HEK293 (cell line): ENCODE results near the gene ITPR3.

ENCODE experiments used
- CTCF ChIA-PET: fragments of 350-600 bp; formaldehyde crosslinking; extraction: SDS; loops from one replicate; lab custom pipeline; 2021; ENCODE audit warnings: antibody characterized with exemption; lab: Yijun Ruan, JAX
- POLR2A ChIA-PET: fragments of 300-600 bp; formaldehyde crosslinking; extraction: SDS; loops from one replicate; lab custom pipeline; 2020; ENCODE audit warnings: antibody characterized with exemption, inconsistent platforms; lab: Yijun Ruan, JAX
- H3K27ac ChIP-seq: fragments of 200-500 bp; sonication (Bioruptor generic); 2 replicates; pipeline ENCODE4 v1.5.1; 2014; ENCODE audit warnings: low read depth, low read length, control low read depth, inconsistent platforms; ENCODE audit errors: extremely low read depth
- H3K36me3 ChIP-seq, 2 experiments: fragments of 200-500 bp in 1 of 2; sonication (Bioruptor generic) in 1 of 2; 1 replicate in 1 of 2; 2 replicates in 1 of 2; pipeline ENCODE4 v1.5.1; 2014 to 2017; ENCODE audit warnings: inconsistent platforms in 2 of 2, low read length in 2 of 2; ENCODE audit not compliant: control insufficient read depth in 2 of 2, insufficient read depth in 1 of 2
- H3K4me1 ChIP-seq: fragments of 200-500 bp; sonication (Bioruptor generic); 2 replicates; pipeline ENCODE4 v1.5.1; 2014; ENCODE audit warnings: mild to moderate bottlenecking, low read length, inconsistent platforms; ENCODE audit not compliant: control insufficient read depth, insufficient read depth
- H3K4me3 ChIP-seq: 2 replicates; pipeline ENCODE4 v1.5.1; 2011; ENCODE audit warnings: low read depth, mild to moderate bottlenecking, control low read depth, low read length, moderate library complexity
- H3K9me3 ChIP-seq: fragments of 200-500 bp; sonication (Bioruptor generic); 2 replicates; pipeline ENCODE4 v1.5.1; 2014; ENCODE audit warnings: low read depth, low read length, inconsistent platforms; ENCODE audit not compliant: control insufficient read depth, insufficient read depth
- FEZF1 ChIP-seq: fragments of 450-650 bp; formaldehyde crosslinking; IDR thresholded peaks from 2 replicates; pipeline ENCODE4 v1.5.1; 2016; ENCODE audit warnings: missing biosample characterization, missing genetic modification characterization
- KLF16 ChIP-seq: fragments of 450-650 bp; formaldehyde crosslinking; IDR thresholded peaks from 2 replicates; pipeline ENCODE4 v1.5.1; 2017; ENCODE audit warnings: missing biosample characterization, missing genetic modification characterization
- KLF9 ChIP-seq: fragments of 450-650 bp; formaldehyde crosslinking; IDR thresholded peaks from 2 replicates; pipeline ENCODE4 v1.5.1; 2016; ENCODE audit warnings: missing biosample characterization, missing genetic modification characterization, low read depth
- ZNF140 ChIP-seq: fragments of 450-650 bp; formaldehyde crosslinking; IDR thresholded peaks from 2 replicates; pipeline ENCODE4 v1.5.1; 2016; ENCODE audit warnings: missing biosample characterization, missing genetic modification characterization
- ZNF16 ChIP-seq: fragments of 450-650 bp; formaldehyde crosslinking; IDR thresholded peaks from 2 replicates; pipeline ENCODE4 v1.5.1; 2016; ENCODE audit warnings: low read depth, missing biosample characterization, missing genetic modification characterization
- ZNF501 ChIP-seq: fragments of 450-650 bp; formaldehyde crosslinking; IDR thresholded peaks from 2 replicates; pipeline ENCODE4 v1.5.1; 2016; ENCODE audit warnings: missing biosample characterization, missing genetic modification characterization
- ZNF560 ChIP-seq: fragments of 450-650 bp; formaldehyde crosslinking; IDR thresholded peaks from 2 replicates; pipeline ENCODE4 v1.5.1; 2017; ENCODE audit warnings: missing biosample characterization, missing genetic modification characterization, borderline replicate concordance
- ZNF596 ChIP-seq: fragments of 450-650 bp; IDR thresholded peaks from 2 replicates; pipeline ENCODE4 v1.5.0; 2018; ENCODE audit warnings: missing biosample characterization, mild to moderate bottlenecking, missing genetic modification characterization, moderate library complexity
- ZNF629 ChIP-seq: fragments of 450-650 bp; formaldehyde crosslinking; IDR thresholded peaks from 2 replicates; pipeline ENCODE4 v1.5.1; 2017; ENCODE audit warnings: missing biosample characterization, missing genetic modification characterization
- TF ChIP-seq, protein P1 (sequence below): fragments of 450-650 bp; formaldehyde crosslinking; IDR thresholded peaks from 2 replicates; pipeline ENCODE4 v1.5.1; 2017; ENCODE audit warnings: missing biosample characterization, missing genetic modification characterization
- TF ChIP-seq, protein P2 (sequence below): fragments of 450-650 bp; formaldehyde crosslinking; IDR thresholded peaks from 2 replicates; pipeline ENCODE4 v1.5.1; 2016; ENCODE audit warnings: missing biosample characterization, missing genetic modification characterization
- TF ChIP-seq, protein P3 (sequence below): fragments of 450-650 bp; formaldehyde crosslinking; IDR thresholded peaks from 2 replicates; pipeline ENCODE4 v1.5.1; 2016; ENCODE audit warnings: missing biosample characterization, missing genetic modification characterization
- TF ChIP-seq, protein P4 (sequence below): fragments of 450-650 bp; formaldehyde crosslinking; IDR thresholded peaks from 2 replicates; pipeline ENCODE4 v1.5.1; 2016; ENCODE audit warnings: missing biosample characterization, missing genetic modification characterization, borderline replicate concordance

ITPR3 gene

DNA sequence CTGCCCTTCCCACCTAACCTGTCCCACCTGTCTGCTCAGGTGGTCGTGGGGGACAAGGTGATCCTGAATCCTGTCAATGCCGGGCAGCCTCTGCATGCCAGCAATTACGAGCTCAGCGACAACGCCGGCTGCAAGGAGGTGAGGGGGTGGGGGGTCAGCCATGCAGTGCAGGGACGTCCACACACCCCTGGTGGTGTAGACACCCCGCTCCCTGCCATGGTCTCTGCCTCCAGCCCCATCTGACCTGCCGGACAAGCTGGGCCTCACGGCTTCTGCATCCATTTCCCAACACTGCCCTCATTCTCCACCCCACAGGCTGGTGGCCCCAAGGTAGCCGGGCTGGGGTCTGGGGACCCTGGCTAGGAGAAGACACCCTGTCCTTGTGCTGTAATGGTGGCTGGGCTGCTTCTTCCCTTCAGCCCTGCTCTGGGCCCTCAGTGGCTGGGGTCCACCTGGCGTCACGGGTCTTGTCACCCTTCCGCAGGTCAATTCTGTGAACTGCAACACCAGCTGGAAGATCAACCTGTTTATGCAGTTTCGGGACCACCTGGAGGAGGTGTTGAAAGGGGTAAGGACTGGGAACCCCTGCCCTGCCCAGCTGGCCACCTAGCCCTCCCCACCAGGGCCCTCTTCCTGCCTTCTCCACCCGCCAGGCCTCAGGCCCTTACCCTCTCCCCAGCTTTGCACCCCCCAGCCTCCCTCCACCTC, 38.0 kb downstream of the ITPR3 start:
- no peaks in the 10 kb centered on the region for H3K9me3 ChIP-seq
- POLR2A ChIA-PET: no interaction called here
- CTCF ChIA-PET: interaction anchor here (1.1 kb wide), 1 partner anchor 42 kb away, joined by 3 read pairs; no protein-coding TSS in a partner anchor
- H3K4me3 ChIP-seq: no peak overlapping the region
- H3K27ac ChIP-seq: no peak overlapping the region
- no peaks in the 10 kb centered on the region for H3K36me3 ChIP-seq
- no peak for TF ChIP-seq FEZF1 (tag by site-specific recombination)
- TF ChIP-seq, protein P1, sequence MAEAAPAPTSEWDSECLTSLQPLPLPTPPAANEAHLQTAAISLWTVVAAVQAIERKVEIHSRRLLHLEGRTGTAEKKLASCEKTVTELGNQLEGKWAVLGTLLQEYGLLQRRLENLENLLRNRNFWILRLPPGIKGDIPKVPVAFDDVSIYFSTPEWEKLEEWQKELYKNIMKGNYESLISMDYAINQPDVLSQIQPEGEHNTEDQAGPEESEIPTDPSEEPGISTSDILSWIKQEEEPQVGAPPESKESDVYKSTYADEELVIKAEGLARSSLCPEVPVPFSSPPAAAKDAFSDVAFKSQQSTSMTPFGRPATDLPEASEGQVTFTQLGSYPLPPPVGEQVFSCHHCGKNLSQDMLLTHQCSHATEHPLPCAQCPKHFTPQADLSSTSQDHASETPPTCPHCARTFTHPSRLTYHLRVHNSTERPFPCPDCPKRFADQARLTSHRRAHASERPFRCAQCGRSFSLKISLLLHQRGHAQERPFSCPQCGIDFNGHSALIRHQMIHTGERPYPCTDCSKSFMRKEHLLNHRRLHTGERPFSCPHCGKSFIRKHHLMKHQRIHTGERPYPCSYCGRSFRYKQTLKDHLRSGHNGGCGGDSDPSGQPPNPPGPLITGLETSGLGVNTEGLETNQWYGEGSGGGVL (tag by site-specific recombination): no peak
- TF ChIP-seq, protein P2, sequence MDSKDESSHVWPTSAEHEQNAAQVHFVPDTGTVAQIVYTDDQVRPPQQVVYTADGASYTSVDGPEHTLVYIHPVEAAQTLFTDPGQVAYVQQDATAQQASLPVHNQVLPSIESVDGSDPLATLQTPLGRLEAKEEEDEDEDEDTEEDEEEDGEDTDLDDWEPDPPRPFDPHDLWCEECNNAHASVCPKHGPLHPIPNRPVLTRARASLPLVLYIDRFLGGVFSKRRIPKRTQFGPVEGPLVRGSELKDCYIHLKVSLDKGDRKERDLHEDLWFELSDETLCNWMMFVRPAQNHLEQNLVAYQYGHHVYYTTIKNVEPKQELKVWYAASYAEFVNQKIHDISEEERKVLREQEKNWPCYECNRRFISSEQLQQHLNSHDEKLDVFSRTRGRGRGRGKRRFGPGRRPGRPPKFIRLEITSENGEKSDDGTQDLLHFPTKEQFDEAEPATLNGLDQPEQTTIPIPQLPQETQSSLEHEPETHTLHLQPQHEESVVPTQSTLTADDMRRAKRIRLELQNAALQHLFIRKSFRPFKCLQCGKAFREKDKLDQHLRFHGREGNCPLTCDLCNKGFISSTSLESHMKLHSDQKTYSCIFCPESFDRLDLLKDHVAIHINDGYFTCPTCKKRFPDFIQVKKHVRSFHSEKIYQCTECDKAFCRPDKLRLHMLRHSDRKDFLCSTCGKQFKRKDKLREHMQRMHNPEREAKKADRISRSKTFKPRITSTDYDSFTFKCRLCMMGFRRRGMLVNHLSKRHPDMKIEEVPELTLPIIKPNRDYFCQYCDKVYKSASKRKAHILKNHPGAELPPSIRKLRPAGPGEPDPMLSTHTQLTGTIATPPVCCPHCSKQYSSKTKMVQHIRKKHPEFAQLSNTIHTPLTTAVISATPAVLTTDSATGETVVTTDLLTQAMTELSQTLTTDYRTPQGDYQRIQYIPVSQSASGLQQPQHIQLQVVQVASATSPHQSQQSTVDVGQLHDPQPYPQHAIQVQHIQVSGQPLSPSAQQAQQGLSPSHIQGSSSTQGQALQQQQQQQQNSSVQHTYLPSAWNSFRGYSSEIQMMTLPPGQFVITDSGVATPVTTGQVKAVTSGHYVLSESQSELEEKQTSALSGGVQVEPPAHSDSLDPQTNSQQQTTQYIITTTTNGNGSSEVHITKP (tag by site-specific recombination): no peak
- no peak for TF ChIP-seq ZNF501 (tag by site-specific recombination)
- no peak for TF ChIP-seq ZNF16 (tag by site-specific recombination)
- no peak for TF ChIP-seq ZNF140
- TF ChIP-seq ZNF560: no peak
- TF ChIP-seq KLF9 (tag by site-specific recombination): no peak
- no peak for TF ChIP-seq ZNF629 (tag by site-specific recombination)
- TF ChIP-seq KLF16: no peak
- TF ChIP-seq ZNF596: no peak
- H3K4me1 ChIP-seq: no peaks in the 10 kb centered on the region

DNA sequence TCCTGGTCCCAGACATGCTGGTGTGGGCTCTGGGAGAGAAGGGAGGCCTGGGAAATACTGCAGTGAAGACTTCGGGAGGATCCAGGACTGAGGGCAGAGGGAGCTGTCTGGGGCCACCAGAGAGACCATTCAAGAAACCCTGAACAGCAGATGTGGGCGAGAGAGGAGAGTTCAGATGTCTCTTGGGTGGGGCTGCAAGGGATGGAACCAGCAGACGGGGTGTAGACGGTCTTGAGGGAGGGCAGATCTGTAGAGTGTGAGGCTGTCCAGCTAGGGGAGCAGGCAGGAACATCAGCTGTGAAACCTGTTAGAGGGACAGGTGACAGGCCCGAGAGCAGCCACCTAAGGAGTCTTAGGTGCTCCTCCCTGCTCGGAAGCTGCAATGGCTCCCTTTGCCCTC, 38.9 kb downstream of the ITPR3 start:
- H3K27ac ChIP-seq: no peak overlapping the region
- POLR2A ChIA-PET: no interaction called here
- no peaks in the 10 kb centered on the region for H3K36me3 ChIP-seq

More for the DNA sequence above, 38.9 kb downstream of the ITPR3 start:
- Histone ChIP-seq H3K9me3 (no peaks in the 10 kb centered on the region), H3K4me3 (no peak overlapping the region), H3K4me1 (no peaks in the 10 kb centered on the region)
- TF ChIP-seq, protein P3, sequence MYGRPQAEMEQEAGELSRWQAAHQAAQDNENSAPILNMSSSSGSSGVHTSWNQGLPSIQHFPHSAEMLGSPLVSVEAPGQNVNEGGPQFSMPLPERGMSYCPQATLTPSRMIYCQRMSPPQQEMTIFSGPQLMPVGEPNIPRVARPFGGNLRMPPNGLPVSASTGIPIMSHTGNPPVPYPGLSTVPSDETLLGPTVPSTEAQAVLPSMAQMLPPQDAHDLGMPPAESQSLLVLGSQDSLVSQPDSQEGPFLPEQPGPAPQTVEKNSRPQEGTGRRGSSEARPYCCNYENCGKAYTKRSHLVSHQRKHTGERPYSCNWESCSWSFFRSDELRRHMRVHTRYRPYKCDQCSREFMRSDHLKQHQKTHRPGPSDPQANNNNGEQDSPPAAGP (tag by site-specific recombination): peak; percentile 39; the same call in 1 of the 2 replicates
- TF ChIP-seq, protein P4, sequence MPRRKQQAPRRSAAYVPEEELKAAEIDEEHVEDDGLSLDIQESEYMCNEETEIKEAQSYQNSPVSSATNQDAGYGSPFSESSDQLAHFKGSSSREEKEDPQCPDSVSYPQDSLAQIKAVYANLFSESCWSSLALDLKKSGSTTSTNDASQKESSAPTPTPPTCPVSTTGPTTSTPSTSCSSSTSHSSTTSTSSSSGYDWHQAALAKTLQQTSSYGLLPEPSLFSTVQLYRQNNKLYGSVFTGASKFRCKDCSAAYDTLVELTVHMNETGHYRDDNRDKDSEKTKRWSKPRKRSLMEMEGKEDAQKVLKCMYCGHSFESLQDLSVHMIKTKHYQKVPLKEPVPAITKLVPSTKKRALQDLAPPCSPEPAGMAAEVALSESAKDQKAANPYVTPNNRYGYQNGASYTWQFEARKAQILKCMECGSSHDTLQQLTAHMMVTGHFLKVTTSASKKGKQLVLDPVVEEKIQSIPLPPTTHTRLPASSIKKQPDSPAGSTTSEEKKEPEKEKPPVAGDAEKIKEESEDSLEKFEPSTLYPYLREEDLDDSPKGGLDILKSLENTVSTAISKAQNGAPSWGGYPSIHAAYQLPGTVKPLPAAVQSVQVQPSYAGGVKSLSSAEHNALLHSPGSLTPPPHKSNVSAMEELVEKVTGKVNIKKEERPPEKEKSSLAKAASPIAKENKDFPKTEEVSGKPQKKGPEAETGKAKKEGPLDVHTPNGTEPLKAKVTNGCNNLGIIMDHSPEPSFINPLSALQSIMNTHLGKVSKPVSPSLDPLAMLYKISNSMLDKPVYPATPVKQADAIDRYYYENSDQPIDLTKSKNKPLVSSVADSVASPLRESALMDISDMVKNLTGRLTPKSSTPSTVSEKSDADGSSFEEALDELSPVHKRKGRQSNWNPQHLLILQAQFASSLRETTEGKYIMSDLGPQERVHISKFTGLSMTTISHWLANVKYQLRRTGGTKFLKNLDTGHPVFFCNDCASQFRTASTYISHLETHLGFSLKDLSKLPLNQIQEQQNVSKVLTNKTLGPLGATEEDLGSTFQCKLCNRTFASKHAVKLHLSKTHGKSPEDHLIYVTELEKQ: no peak
- TF ChIP-seq, protein P2 (tag by site-specific recombination): 0 out of 2 replicates have a peak, but pooled peaks have one; percentile 22
- CTCF ChIA-PET: interaction anchor here (1.1 kb wide), 1 partner anchor 41 kb away, joined by 3 read pairs; no protein-coding TSS in a partner anchor
